22Rv1 (cell line): ENCODE results near the gene TENT4A.

Source experiments
- CTCF ChIP-seq: fragments of 450-650 bp; IDR thresholded peaks from 2 replicates; pipeline ENCODE4 v1.5.1; 2017; ENCODE audit warnings: mild to moderate bottlenecking
- ZFX ChIP-seq: fragments of 450-650 bp; IDR thresholded peaks from 2 replicates; pipeline ENCODE4 v1.6.1; 2017; ENCODE audit warnings: antibody characterized with exemption, borderline replicate concordance

GRCh38 chr5:6723122-6723815 is 10.0 kb downstream of the TENT4A start:
- no peak for TF ChIP-seq CTCF
- TF ChIP-seq ZFX, result no peak
